Loucy (cell line): ENCODE measurements around the gene POP4.

Experiments used
- CTCF ChIP-seq: fragments of 200-600 bp; sonication (generic); conservative IDR thresholded peaks from 2 replicates; pipeline ENCODE4 v1.5.1; 2014; ENCODE audit warnings: mild to moderate bottlenecking, antibody characterized with exemption, low read length
- EZH2phosphoT487 ChIP-seq: fragments of 200-600 bp; IDR thresholded peaks from 2 replicates; pipeline ENCODE4 v1.6.1; 2018; ENCODE audit warnings: antibody characterized with exemption, mild to moderate bottlenecking, moderate library complexity, borderline replicate concordance

- TF ChIP-seq CTCF (no peak), EZH2phosphoT487 (no peak)
Observed at GRCh38 chr19:29658221-29658991, 52.3 kb downstream of the POP4 start.
